Coronary artery (tissue), 2 donors: ENCODE data around the gene DRC1.

Experiments
- DNase-seq: peaks from one replicate; pipeline ENCODE4 v3.0.0-alpha.2; 2017; ENCODE audit warnings: low spot score
- H3K27ac ChIP-seq, 2 donors: fragments of 200-600 bp; sonication (generic); one replicate each; pipeline ENCODE4 v1.5.1; 2016 to 2019
- H3K4me3 ChIP-seq: fragments of 200-600 bp; sonication (generic); 2 replicates; pipeline ENCODE4 v1.5.1; 2016; ENCODE audit warnings: mild to moderate bottlenecking, moderate library complexity
- TF ChIP-seq, protein P1 (sequence below): fragments of 200-600 bp; sonication (generic); IDR thresholded peaks from one replicate; pipeline ENCODE4 v1.5.1; 2019; ENCODE audit warnings: antibody characterized with exemption

DRC1 gene

DNA sequence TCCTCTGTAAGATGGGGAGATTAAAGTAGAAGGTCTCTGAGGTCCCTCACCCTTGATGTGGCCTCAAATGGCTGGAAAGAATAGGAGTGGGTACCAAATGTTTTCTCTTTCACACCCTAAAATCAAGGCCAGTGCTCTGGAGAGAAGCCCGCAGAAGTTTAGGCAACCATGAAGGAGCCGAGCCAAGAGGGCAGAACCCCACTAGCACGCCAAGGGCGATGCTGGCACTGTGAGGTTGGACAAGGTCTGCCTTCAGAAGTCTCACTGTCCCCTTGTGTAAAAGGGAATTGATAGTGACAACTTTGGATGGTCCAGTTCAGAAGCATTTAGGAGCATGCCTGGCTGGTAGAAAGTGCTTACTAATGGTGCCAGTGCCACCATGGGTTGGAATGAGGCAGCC, 92.5 kb downstream of the DRC1 start:
- Histone ChIP-seq H3K27ac (no peak overlapping the region), H3K4me3 (no peak overlapping the region)
- DNase-seq, result no peak
- TF ChIP-seq, protein P1, sequence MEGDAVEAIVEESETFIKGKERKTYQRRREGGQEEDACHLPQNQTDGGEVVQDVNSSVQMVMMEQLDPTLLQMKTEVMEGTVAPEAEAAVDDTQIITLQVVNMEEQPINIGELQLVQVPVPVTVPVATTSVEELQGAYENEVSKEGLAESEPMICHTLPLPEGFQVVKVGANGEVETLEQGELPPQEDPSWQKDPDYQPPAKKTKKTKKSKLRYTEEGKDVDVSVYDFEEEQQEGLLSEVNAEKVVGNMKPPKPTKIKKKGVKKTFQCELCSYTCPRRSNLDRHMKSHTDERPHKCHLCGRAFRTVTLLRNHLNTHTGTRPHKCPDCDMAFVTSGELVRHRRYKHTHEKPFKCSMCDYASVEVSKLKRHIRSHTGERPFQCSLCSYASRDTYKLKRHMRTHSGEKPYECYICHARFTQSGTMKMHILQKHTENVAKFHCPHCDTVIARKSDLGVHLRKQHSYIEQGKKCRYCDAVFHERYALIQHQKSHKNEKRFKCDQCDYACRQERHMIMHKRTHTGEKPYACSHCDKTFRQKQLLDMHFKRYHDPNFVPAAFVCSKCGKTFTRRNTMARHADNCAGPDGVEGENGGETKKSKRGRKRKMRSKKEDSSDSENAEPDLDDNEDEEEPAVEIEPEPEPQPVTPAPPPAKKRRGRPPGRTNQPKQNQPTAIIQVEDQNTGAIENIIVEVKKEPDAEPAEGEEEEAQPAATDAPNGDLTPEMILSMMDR, result no peak

DNA sequence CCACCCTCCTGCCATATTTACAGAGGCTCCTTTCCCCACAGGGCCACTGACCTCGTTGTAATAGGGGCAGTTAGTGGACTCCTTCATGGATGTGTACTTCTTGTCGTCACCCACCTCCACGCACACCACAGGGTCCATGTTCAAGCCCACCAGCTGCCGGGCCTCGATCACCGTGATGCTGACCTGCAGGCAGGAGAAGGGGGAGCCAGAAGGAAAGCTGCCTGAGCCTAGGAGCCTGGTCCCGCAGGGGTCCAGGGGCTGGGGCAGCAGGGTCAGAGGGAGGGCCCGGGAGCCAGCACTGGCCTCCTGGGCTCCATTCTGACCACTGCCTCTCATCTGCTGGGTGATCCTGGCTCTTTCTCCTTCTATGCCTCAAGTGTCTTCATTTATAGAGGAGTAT, 93.2 kb downstream of the DRC1 start:
- TF ChIP-seq, protein P1, result no peak
- H3K4me3 ChIP-seq, result no peak overlapping the region
- H3K27ac ChIP-seq, result no peak overlapping the region
- DNase-seq, result no peak

DNA sequence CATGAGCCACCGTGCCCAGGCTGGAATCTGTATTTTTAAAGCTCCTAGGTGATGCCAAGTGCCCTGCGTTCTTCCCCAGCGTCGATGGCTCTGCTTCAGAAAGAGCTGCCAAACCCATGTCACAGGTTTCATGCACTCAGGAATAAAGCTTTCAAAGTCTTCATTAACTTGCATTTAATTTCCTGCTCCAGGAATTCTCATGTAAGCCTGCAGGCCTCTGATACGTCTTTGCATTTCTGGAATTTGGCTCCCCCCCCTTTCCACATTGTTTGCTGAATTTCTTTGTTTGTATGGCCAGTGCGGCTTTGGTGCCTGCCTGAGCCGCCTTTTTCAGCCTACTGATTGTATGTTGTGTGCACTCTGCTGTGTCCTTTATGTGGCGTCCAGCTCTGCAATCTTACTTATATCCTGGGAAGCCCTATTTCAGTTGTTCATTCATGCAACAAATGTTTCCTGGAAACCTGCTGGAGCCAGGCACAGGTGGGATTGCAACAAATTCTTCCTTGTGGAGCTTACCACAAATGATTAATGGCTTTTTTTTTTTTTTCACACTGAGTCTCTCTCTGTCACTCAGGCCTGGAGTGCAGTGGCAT, 94.1 kb downstream of the DRC1 start:
- DNase-seq, result no peak
- Histone ChIP-seq H3K27ac (no peak overlapping the region), H3K4me3 (no peak overlapping the region)
- TF ChIP-seq, protein P1, result no peak

DNA sequence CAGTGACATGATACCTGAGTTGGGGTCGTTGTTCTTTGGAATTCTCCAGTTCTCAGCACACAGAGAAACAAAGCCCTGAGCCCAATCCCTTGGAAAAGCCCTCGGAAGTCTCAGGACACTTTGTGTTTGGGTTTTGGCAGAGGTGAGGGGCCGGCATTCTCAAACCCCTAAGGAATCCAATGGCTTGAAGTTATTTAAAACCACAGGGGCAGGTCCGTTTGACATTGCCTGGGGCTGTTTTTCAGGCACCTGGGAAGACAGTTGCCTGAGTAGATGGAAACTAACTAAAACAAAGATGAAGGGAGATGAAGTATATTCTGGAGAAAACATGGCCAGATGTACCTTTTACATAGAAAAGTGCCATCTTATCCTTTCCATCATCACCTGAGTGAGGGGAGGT, 98.7 kb downstream of the DRC1 start:
- TF ChIP-seq, protein P1, result no peak
- H3K27ac ChIP-seq, result no peak overlapping the region
- no peak overlapping the region for H3K4me3 ChIP-seq
- no peak for DNase-seq

- peak overlapping the region; percentile 68 for H3K4me3 ChIP-seq
- no peak for DNase-seq
- no peak overlapping the region for H3K27ac ChIP-seq
- TF ChIP-seq, protein P1, result peak; percentile 75
These were observed 101.6 kb downstream of the DRC1 start for GRCh38 chr2:26503231-26503880.

DNA sequence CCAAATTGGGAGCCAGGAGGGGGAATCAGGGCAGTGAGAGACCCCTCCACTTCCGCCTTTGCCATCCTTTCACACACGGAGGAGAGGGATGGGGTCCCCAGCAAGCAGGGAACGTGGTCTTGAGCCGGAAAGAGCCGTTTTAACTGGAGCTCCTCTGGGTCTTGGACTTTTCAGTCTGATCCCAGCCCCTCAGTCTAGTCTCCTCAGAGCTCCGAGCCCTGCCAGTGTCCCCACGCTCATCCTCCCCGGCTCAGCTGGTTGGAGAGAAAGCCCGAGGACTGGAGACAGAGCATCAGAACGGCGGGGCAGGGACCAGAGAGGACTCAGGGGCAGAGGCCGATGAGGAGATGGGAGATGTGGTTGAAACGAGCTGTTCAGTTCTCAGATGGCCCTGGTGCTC, 102.3 kb downstream of the DRC1 start:
- H3K27ac ChIP-seq, result no peak overlapping the region
- TF ChIP-seq, protein P1, result no peak
- no peak for DNase-seq
- H3K4me3 ChIP-seq, result peak overlapping the region; percentile 68

GRCh38 chr2:26506279-26506678, 104.6 kb downstream of the DRC1 start:
- TF ChIP-seq, protein P1, result no peak
- Histone ChIP-seq H3K4me3 (no peak overlapping the region), H3K27ac (no peak overlapping the region)
- no peak for DNase-seq
